K562 (cell line): Measurements from ENCODE around the gene CACNA2D2. TPM values are rescaled to one million over a fixed set of nuclear protein-coding genes. Genes with fewer than 3 reads are reported as not detected.

Experiments used
- BHLHE40 ChIP-seq: IDR thresholded peaks from 2 replicates; pipeline ENCODE4 v1.6.1; 2011; ENCODE audit warnings: low read length, improper control_type of control experiment
- CTBP1 ChIP-seq: fragments of 450-650 bp; IDR thresholded peaks from 2 replicates; pipeline ENCODE4 v1.6.1; 2016; ENCODE audit warnings: borderline replicate concordance
- EP400 ChIP-seq: fragments of 450-650 bp; IDR thresholded peaks from 2 replicates; pipeline ENCODE4 v1.6.1; 2017; ENCODE audit warnings: antibody characterized with exemption, mild to moderate bottlenecking, moderate library complexity
- ID3 ChIP-seq, 2 experiments: fragments of 250-450 bp in 1 of 2; fragments of 450-650 bp in 1 of 2; sonication (Bioruptor Pico) in 1 of 2; IDR thresholded peaks; 2 replicates each; pipeline versions ENCODE4 v1.6.1 to v1.8.0; 2016 to 2021; ENCODE audit warnings: mild to moderate bottlenecking in 2 of 2, moderate library complexity in 2 of 2, missing compliant biosample characterization in 1 of 2, missing genetic modification characterization in 1 of 2
- KLF13 ChIP-seq: fragments of 450-650 bp; IDR thresholded peaks from 2 replicates; pipeline ENCODE4 v1.6.1; 2016; ENCODE audit warnings: missing genetic modification characterization, low read depth, mild to moderate bottlenecking, missing compliant biosample characterization, moderate library complexity, borderline replicate concordance
- MIER1 ChIP-seq: fragments of 450-650 bp; IDR thresholded peaks from 2 replicates; pipeline ENCODE4 v1.6.1; 2016; ENCODE audit warnings: antibody characterized with exemption, mild to moderate bottlenecking, low read depth
- MYNN ChIP-seq, 2 experiments: sonication (generic); formaldehyde crosslinking in 1 of 2; IDR thresholded peaks; 2 replicates each; pipeline versions ENCODE4 v1.5.0 to v1.6.1; 2016 to 2020; ENCODE audit warnings: antibody characterized with exemption in 1 of 2, missing genetic modification reagents in 1 of 2
- NCOA2 ChIP-seq, 2 experiments: fragments of 450-650 bp; IDR thresholded peaks; 2 replicates each; pipeline ENCODE4 v1.6.1; 2018; ENCODE audit warnings: mild to moderate bottlenecking in 2 of 2, moderate library complexity in 1 of 2; ENCODE audit not compliant: partially characterized antibody in 2 of 2
- NKRF ChIP-seq: fragments of 450-650 bp; IDR thresholded peaks from 2 replicates; pipeline ENCODE4 v1.6.1; 2016; ENCODE audit warnings: borderline replicate concordance
- NR4A1 ChIP-seq, 2 experiments: fragments of 250-450 bp in 1 of 2; fragments of 450-650 bp in 1 of 2; sonication (Bioruptor Pico) in 1 of 2; IDR thresholded peaks; 2 replicates each; pipeline versions ENCODE4 v1.4.0 to v1.6.1; 2016 to 2020; ENCODE audit warnings: mild to moderate bottlenecking in 2 of 2, missing compliant biosample characterization in 1 of 2, missing genetic modification characterization in 1 of 2, moderate library complexity in 1 of 2
- PKNOX1 ChIP-seq: fragments of 450-650 bp; IDR thresholded peaks from 2 replicates; pipeline ENCODE4 v1.6.1; 2016
- RB1 ChIP-seq: fragments of 450-650 bp; IDR thresholded peaks from 2 replicates; pipeline ENCODE4 v1.6.1; 2017; ENCODE audit warnings: low read depth, mild to moderate bottlenecking
- SMAD4 ChIP-seq: fragments of 250-450 bp; sonication (Bioruptor Pico); conservative IDR thresholded peaks from 2 replicates; pipeline ENCODE4 v1.8.0; 2021; ENCODE audit warnings: inconsistent platforms, mild to moderate bottlenecking, moderate library complexity
- STAT5A ChIP-seq: IDR thresholded peaks from 2 replicates; pipeline ENCODE4 v1.6.1; 2012; ENCODE audit warnings: low read length, inconsistent platforms, borderline replicate concordance
- U2AF2 ChIP-seq: fragments of 200-400 bp; formaldehyde crosslinking; optimal IDR thresholded peaks from 2 replicates; pipeline ENCODE3; 2017; ENCODE audit warnings: low read depth, mild to moderate bottlenecking, low read length
- ZC3H8 ChIP-seq: fragments of 450-650 bp; IDR thresholded peaks from 2 replicates; pipeline ENCODE4 v1.6.1; 2017
- ZNF212 ChIP-seq: fragments of 450-650 bp; formaldehyde crosslinking; IDR thresholded peaks from 2 replicates; pipeline ENCODE4 v1.4.0; 2020; ENCODE audit warnings: mild to moderate bottlenecking
- ZNF609 ChIP-seq: sonication (generic); formaldehyde crosslinking; IDR thresholded peaks from 2 replicates; pipeline ENCODE4 v1.8.1; 2023; ENCODE audit warnings: missing genetic modification reagents, mild to moderate bottlenecking, borderline replicate concordance
- ZNF79 ChIP-seq: fragments of 250-450 bp; sonication (Bioruptor Pico); IDR thresholded peaks from 2 replicates; pipeline ENCODE4 v1.4.0; 2020; ENCODE audit warnings: low read depth, mild to moderate bottlenecking, moderate library complexity
- polyA plus RNA-seq, 8 experiments: library from polyadenylated mRNA; depleted of rRNA in 4 of 8; stranded (reverse) in 5 of 8; unstranded in 3 of 8; fragments of >200 nt; fragmentation: Nextera tagmentation in 2 of 8; fragmentation: Illumina TruSeq in 1 of 8; extraction: Ambion mirVana in 2 of 8; extraction: Trizol in 1 of 8; gene quantifications; 2 replicates each; pipeline versions ENCODE4 v1.2.1 to v1.2.3, GENCODE V29; 2011 to 2014; ENCODE audit warnings: inconsistent platforms in 1 of 8, missing spikeins in 1 of 8
- total RNA-seq, 7 experiments: library from RNA; depleted of rRNA in 6 of 7; stranded (reverse); fragments of >200 nt in 6 of 7; fragmentation: Illumina TruSeq in 2 of 7; extraction: Trizol in 2 of 7; gene quantifications; 2 replicates each; pipeline versions ENCODE4 v1.2.1 to v1.2.3, GENCODE V29; 2011 to 2021; ENCODE audit warnings: low replicate concordance in 1 of 7

Gene CACNA2D2
- total and polyA plus RNA-seq, 9 of the 15 experiments (the other 6 are each of a cell fraction or from before 2014, with no cell fraction given): 0.11 to 0.58 (median 0.36) TPM; not detected in 2

GRCh38 chr3:50525987-50526386, 22.6 kb upstream of the CACNA2D2 start (continued):
- TF ChIP-seq ZNF609 (CRISPR knock-in tag) (0 out of 2 replicates have a peak, but pooled peaks have one; percentile 36), ZNF79 (CRISPR knock-in tag) (no peak), SMAD4 (CRISPR knock-in tag) (no peak), MIER1 (peak; percentile 97), MYNN (IDR thresholded peaks at IDR 0.05) (peak; percentile 47; the same call in 1 of the 2 replicates), MYNN (CRISPR knock-in tag; IDR thresholded peaks at IDR 0.05) (no peak), BHLHE40 (peak; percentile 56), EP400 (peak; percentile 56; the same call in 1 of the 2 replicates), CTBP1 (peak; percentile 35; the same call in 1 of the 2 replicates), ZC3H8 (no peak), RB1 (peak; percentile 17; the same call in 1 of the 2 replicates), U2AF2 (no peak), NR4A1 (CRISPR knock-in tag; IDR thresholded peaks at IDR 0.05) (no peak), NR4A1 (tag; IDR thresholded peaks at IDR 0.05) (no peak), PKNOX1 (no peak), NCOA2 (IDR thresholded peaks at IDR 0.05; ENCODE audit: partially characterized antibody in 2 of 2) (no peak), ID3 (CRISPR knock-in tag; IDR thresholded peaks at IDR 0.05) (no peak), ID3 (tag; IDR thresholded peaks at IDR 0.05) (0 out of 2 replicates have a peak, but pooled peaks have one; percentile 35), ZNF212 (CRISPR knock-in tag) (no peak), KLF13 (tag) (no peak), NKRF (peak; percentile 93), STAT5A (no peak)
